Gastroesophageal sphincter (tissue), 4 donors: ENCODE data around the gene ABHD17C. TPM values are rescaled to one million over a fixed set of nuclear protein-coding genes. Genes with fewer than 3 reads are reported as not detected.

Source experiments
- ATAC-seq: fragments of 150-250 bp; one replicate; pipeline ENCODE4 v1.9.1; 2016; ENCODE audit warnings: mild to moderate bottlenecking, moderate library complexity
- H3K27ac ChIP-seq, 4 donors: fragments of 200-600 bp; sonication (generic) in 3 of 4; 1 replicate in 3 of 4; 2 replicates in 1 of 4; pipeline ENCODE4 v1.5.1; 2016 to 2019
- H3K27me3 ChIP-seq: fragments of 200-600 bp; sonication (generic); one replicate; pipeline ENCODE4 v1.5.1; 2019
- H3K36me3 ChIP-seq, 2 donors: fragments of 200-600 bp; sonication (generic); one replicate each; pipeline ENCODE4 v1.5.1; 2019; ENCODE audit warnings: control low read depth in 1 of 2
- H3K4me1 ChIP-seq, 3 donors: fragments of 200-600 bp; sonication (generic); 1 replicate in 2 of 3; 2 replicates in 1 of 3; pipeline ENCODE4 v1.5.1; 2016 to 2019; ENCODE audit warnings: control low read depth in 2 of 3
- H3K4me3 ChIP-seq, 2 donors: fragments of 200-600 bp; sonication (generic); one replicate each; pipeline ENCODE4 v1.5.1; 2019; ENCODE audit warnings: mild to moderate bottlenecking in 1 of 2, moderate library complexity in 1 of 2
- H3K9me3 ChIP-seq, 3 donors: fragments of 200-600 bp; sonication (generic); one replicate each; pipeline ENCODE4 v1.5.1; 2017 to 2019; ENCODE audit warnings: control low read depth in 2 of 3
- EP300 ChIP-seq: sonication (generic); formaldehyde crosslinking; IDR thresholded peaks from one replicate; pipeline ENCODE4 v1.6.1; 2017; ENCODE audit warnings: antibody characterized with exemption, mild to moderate bottlenecking
- POLR2A ChIP-seq, 2 donors: fragments of 450-650 bp; IDR thresholded peaks; one replicate each; pipeline ENCODE4 v1.6.1; 2017; ENCODE audit warnings: antibody characterized with exemption in 2 of 2, mild to moderate bottlenecking in 2 of 2, moderate library complexity in 1 of 2
- POLR2AphosphoS5 ChIP-seq: sonication (generic); formaldehyde crosslinking; IDR thresholded peaks from one replicate; pipeline ENCODE4 v1.6.1; 2017; ENCODE audit warnings: antibody characterized with exemption
- WGBS, 2 donors: methylation state at CpG; one replicate each; pipeline ENCODE4 v1.1.5; 2018; ENCODE audit warnings: low coverage in 1 of 2; 5-methylcytosine and 5-hydroxymethylcytosine counted together
- total RNA-seq, 4 donors: library from RNA; depleted of rRNA; stranded (reverse); fragments of >200 nt; gene quantifications; one replicate each; pipeline ENCODE4 v1.1.0, GENCODE V29; 2016
- TF ChIP-seq, protein P1 (sequence below), 4 experiments: fragments of 200-600 bp in 2 of 4; fragments of 450-650 bp in 2 of 4; sonication (generic) in 1 of 4; IDR thresholded peaks; one replicate each; pipeline ENCODE4 v1.5.1; 2017 to 2019; ENCODE audit warnings: antibody characterized with exemption in 4 of 4, mild to moderate bottlenecking in 2 of 4, moderate library complexity in 2 of 4

Gene ABHD17C
- total RNA-seq, 4 donors from 2014 or later = 1.4 to 5.4 (median 3.5) TPM

- TF ChIP-seq, protein P1, sequence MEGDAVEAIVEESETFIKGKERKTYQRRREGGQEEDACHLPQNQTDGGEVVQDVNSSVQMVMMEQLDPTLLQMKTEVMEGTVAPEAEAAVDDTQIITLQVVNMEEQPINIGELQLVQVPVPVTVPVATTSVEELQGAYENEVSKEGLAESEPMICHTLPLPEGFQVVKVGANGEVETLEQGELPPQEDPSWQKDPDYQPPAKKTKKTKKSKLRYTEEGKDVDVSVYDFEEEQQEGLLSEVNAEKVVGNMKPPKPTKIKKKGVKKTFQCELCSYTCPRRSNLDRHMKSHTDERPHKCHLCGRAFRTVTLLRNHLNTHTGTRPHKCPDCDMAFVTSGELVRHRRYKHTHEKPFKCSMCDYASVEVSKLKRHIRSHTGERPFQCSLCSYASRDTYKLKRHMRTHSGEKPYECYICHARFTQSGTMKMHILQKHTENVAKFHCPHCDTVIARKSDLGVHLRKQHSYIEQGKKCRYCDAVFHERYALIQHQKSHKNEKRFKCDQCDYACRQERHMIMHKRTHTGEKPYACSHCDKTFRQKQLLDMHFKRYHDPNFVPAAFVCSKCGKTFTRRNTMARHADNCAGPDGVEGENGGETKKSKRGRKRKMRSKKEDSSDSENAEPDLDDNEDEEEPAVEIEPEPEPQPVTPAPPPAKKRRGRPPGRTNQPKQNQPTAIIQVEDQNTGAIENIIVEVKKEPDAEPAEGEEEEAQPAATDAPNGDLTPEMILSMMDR (IDR thresholded peaks at IDR 0.05) = peak; percentile 84 to 96 (median 88)
- TF ChIP-seq POLR2A (IDR thresholded peaks at IDR 0.05) (no peak), POLR2AphosphoS5 (no peak)
- ATAC-seq = peak; percentile 84
- no CpG with 5 or more reads among the region's 75 CpGs for WGBS, 2 donors
- H3K4me3 ChIP-seq = peak within 1 kb of the TSS; percentile 28 to 62
- H3K9me3 ChIP-seq = no peaks in the 10 kb centered on the region
- no peaks in the 10 kb centered on the region for H3K36me3 ChIP-seq
- H3K4me1 ChIP-seq = peaks cover 0 to 38% (median 15%) of the 10 kb centered on the region in 3 donors
- no peak within 1 kb of the TSS for H3K27ac ChIP-seq
- H3K27me3 ChIP-seq = peaks cover 52% of the 10 kb centered on the region
Observed at GRCh38 chr15:80778964-80779657, 84.0 kb downstream of the ABHD17C start, which contains the start of gene CEMIP. Gene CEMIP (plus strand): TSS chr15:80779370. CDS start chr15:80873880, 94,510 bp downstream.

- ATAC-seq = no peak
- Histone ChIP-seq H3K4me3 (peak overlapping the region; percentile 28 to 62), H3K4me1 (peaks cover 0 to 38% (median 15%) of the 10 kb centered on the region in 3 donors), H3K9me3 (no peaks in the 10 kb centered on the region), H3K27ac (no peak overlapping the region), H3K36me3 (no peaks in the 10 kb centered on the region), H3K27me3 (peaks cover 52% of the 10 kb centered on the region)
- TF ChIP-seq POLR2AphosphoS5 (no peak), EP300 (no peak), POLR2A (IDR thresholded peaks at IDR 0.05) (no peak)
- TF ChIP-seq, protein P1 (IDR thresholded peaks at IDR 0.05) = no peak
- WGBS, 2 donors = 0% methylated on average over 6 of the region's 45 CpGs; no CpG with 5 or more reads in 1 of the 2 donors
Observed at GRCh38 chr15:80779658-80780415, 84.7 kb downstream of the ABHD17C start.

- peaks cover 0 to 38% (median 15%) of the 10 kb centered on the region in 3 donors for H3K4me1 ChIP-seq
- ATAC-seq = no peak
- peak overlapping the region in 1 of 2 donors; percentile 62 for H3K4me3 ChIP-seq
- WGBS, 2 donors = 11% methylated on average over 13 of the region's 40 CpGs; no CpG with 5 or more reads in 1 of the 2 donors
- no peaks in the 10 kb centered on the region for H3K36me3 ChIP-seq
- no peak overlapping the region for H3K27ac ChIP-seq
- H3K9me3 ChIP-seq = no peaks in the 10 kb centered on the region
- H3K27me3 ChIP-seq = peaks cover 56% of the 10 kb centered on the region
- TF ChIP-seq POLR2AphosphoS5 (no peak), EP300 (no peak), POLR2A (IDR thresholded peaks at IDR 0.05) (no peak)
- TF ChIP-seq, protein P1 (IDR thresholded peaks at IDR 0.05) = no peak
Observed at GRCh38 chr15:80780416-80781221, 85.5 kb downstream of the ABHD17C start.

DNA sequence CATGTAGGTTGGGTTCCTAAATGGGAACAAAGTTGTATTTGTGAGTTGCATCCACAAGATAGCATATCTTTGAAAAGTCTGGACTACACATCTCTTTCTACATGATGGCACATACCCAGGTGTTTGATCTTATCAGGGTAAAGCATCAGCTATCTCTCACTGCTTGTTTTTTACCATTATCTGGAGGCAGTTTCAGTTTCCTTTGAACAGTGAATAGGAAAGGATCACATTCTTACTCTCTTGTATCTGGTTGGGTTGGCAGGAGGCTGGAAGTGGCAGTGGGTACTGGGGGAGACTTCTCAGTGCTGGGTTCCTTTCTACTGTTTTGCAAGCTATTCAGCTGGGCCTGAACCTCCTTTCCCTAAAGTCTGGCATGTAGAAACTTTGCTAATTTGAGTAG, 88.2 kb downstream of the ABHD17C start:
- H3K27me3 ChIP-seq = peaks cover 52% of the 10 kb centered on the region
- TF ChIP-seq POLR2A (IDR thresholded peaks at IDR 0.05) = no peak
- TF ChIP-seq, protein P1 (IDR thresholded peaks at IDR 0.05) = no peak
- no peak for TF ChIP-seq POLR2AphosphoS5
- TF ChIP-seq EP300 = no peak
- H3K36me3 ChIP-seq = no peaks in the 10 kb centered on the region
- no peak overlapping the region for H3K27ac ChIP-seq
- no peaks in the 10 kb centered on the region for H3K9me3 ChIP-seq
- peaks cover 0 to 26% (median 15%) of the 10 kb centered on the region in 3 donors for H3K4me1 ChIP-seq
- no peak overlapping the region for H3K4me3 ChIP-seq
- no peak for ATAC-seq
